Measurements from ENCODE around the gene THEM5. TPM values are rescaled to one million over a fixed set of nuclear protein-coding genes. Genes with fewer than 3 reads are reported as not detected.

The THEM5 gene
- total and polyA plus RNA-seq, 2 experiments from 2014 or later: not detected

DNA sequence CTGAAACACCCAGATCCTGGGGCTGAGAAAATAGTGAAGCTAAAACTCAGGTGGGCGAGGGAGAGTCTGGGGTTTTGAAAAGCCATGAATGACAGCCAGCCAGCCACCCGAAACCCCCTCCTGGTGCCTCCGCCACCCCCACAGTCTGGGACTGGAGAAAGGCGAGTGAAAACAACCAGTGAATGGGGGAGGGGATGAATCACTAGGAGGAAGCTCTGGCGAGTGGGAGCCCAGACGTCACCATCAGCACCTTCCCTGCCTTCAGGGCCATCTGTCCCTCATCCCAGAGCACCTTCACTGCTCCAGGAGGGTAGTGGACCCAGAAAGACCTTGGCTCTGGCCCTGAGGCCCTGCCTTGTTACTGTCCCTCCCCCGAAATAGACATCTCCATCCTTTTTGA is 31.1 kb downstream of the THEM5 start:
- TF ChIP-seq EZH2phosphoT487 (IDR thresholded peaks at IDR 0.05; ENCODE audit: insufficient read depth, low read depth) (no peak), EZH2 (IDR thresholded peaks at IDR 0.05; ENCODE audit: insufficient read depth, poor library complexity, severe bottlenecking) (no peak)
- 51 to 55% methylated on average over 7 of the region's 7 CpGs for WGBS, 2 experiments (ENCODE audit: low coverage in 1 of 2, low lambda C conversion rate in 2 of 2, missing lambda C conversion rate in 2 of 2)
- Histone ChIP-seq H3K9me3 (ENCODE audit: low read depth) (no peaks in the 10 kb centered on the region), H4K20me1 (ENCODE audit: insufficient read depth) (no peaks in the 10 kb centered on the region), H3K4me1 (ENCODE audit: insufficient read depth) (no peaks in the 10 kb centered on the region), H2AFZ (no peak overlapping the region), H3F3A (ENCODE audit: insufficient read depth) (no peaks in the 10 kb centered on the region), H3K36me3 (ENCODE audit: low read depth) (no peaks in the 10 kb centered on the region), H3K27me3 (replicated peaks; ENCODE audit: insufficient read depth) (peaks cover 6% of the 10 kb centered on the region; the same call in 1 of the 2 replicates), H3K27ac (no peak overlapping the region), H3K4me3 (no peak overlapping the region), H3K9me2 (ENCODE audit: insufficient read depth) (no peaks in the 10 kb centered on the region), H3K9ac (no peak overlapping the region), H3K4me2 (ENCODE audit: unreplicated experiment) (no peak overlapping the region), H3K79me2 (ENCODE audit: insufficient read depth) (no peaks in the 10 kb centered on the region)
- DNase-seq: no peak
- in situ Hi-C loops (cut with MboI): no loop called here

DNA sequence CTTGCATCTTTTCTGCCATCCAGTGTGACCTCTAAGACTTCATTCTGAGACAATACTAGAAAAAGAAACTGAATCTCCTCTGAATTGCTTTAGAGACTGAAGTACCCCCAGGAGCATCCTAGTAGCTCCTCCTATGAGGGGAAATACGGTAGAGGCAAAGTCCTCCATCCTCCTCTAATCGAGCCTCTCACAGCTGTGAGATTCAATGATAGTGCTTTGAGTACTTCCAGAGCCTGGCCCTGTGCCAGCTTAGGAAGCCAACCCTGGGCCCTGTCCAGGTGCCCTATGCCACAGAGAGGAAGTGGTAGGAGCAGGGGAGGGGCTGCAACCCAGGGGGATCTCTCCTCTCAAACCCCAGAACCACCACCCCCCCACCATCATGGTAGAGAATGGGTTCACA is 32.6 kb downstream of the THEM5 start:
- H4K20me1 ChIP-seq (ENCODE audit: insufficient read depth): no peaks in the 10 kb centered on the region
- no peak overlapping the region for H3K4me2 ChIP-seq (ENCODE audit: unreplicated experiment)
- H3K27me3 ChIP-seq (replicated peaks; ENCODE audit: insufficient read depth): peaks cover 6% of the 10 kb centered on the region; the same call in 1 of the 2 replicates
- no peak overlapping the region for H3K4me3 ChIP-seq
- no peak overlapping the region for H3K27ac ChIP-seq
- no peak overlapping the region for H2AFZ ChIP-seq
- H3K36me3 ChIP-seq (ENCODE audit: low read depth): no peaks in the 10 kb centered on the region
- 9 to 10% methylated on average over 2 of the region's 2 CpGs for whole genome bisulfite sequencing, 2 experiments (ENCODE audit: low coverage in 1 of 2, low lambda C conversion rate in 2 of 2, missing lambda C conversion rate in 2 of 2)
- no peaks in the 10 kb centered on the region for H3K9me3 ChIP-seq (ENCODE audit: low read depth)
- H3K9ac ChIP-seq: no peak overlapping the region
- no peak for DNase-seq
- in situ Hi-C loops (cut with MboI): no loop called here
- H3K9me2 ChIP-seq (ENCODE audit: insufficient read depth): no peaks in the 10 kb centered on the region
- no peaks in the 10 kb centered on the region for H3F3A ChIP-seq (ENCODE audit: insufficient read depth)
- TF ChIP-seq EZH2 (IDR thresholded peaks at IDR 0.05; ENCODE audit: insufficient read depth, poor library complexity, severe bottlenecking) (no peak), EZH2phosphoT487 (IDR thresholded peaks at IDR 0.05; ENCODE audit: insufficient read depth, low read depth) (no peak)
- no peaks in the 10 kb centered on the region for H3K79me2 ChIP-seq (ENCODE audit: insufficient read depth)
- no peaks in the 10 kb centered on the region for H3K4me1 ChIP-seq (ENCODE audit: insufficient read depth)

DNA sequence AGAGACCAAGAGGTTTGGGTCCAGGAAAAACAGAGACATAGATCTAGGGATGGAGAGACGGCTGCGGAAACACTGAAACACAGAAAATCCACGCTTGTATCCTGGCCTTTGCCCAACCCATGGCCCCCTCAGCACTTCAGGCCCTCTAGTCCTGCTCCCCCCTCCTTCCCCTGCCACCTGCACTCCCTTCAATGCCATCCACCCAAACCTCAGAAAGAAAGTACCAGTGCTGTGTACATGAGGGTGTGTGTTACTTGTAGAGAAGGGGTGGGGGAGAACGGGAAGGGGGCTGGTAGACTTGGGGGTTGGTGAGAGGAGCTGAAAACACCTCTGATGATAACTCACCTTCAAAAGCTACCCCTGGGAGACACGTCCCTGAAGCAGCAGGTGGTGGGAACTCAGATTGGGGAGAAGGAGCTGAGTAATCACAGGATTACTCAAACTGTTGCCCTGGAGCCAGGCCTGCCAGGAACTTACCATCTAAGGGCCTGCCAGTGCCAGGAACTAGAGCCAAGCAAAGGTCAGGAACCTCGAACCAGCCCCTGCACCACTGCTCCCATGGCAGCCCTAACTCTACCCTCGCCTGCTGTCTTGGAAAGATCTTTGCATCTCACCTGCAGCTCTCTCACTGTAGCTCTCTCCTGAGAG is 33.4 kb downstream of the THEM5 start:
- Histone ChIP-seq H3K9ac (no peak overlapping the region), H3K27me3 (replicated peaks; ENCODE audit: insufficient read depth) (peaks cover 6% of the 10 kb centered on the region; the same call in 1 of the 2 replicates), H3K9me2 (ENCODE audit: insufficient read depth) (no peaks in the 10 kb centered on the region), H3K4me1 (ENCODE audit: insufficient read depth) (no peaks in the 10 kb centered on the region), H3F3A (ENCODE audit: insufficient read depth) (no peaks in the 10 kb centered on the region), H3K27ac (no peak overlapping the region), H3K79me2 (ENCODE audit: insufficient read depth) (no peaks in the 10 kb centered on the region), H3K4me3 (no peak overlapping the region), H2AFZ (no peak overlapping the region), H3K9me3 (ENCODE audit: low read depth) (no peaks in the 10 kb centered on the region), H3K36me3 (ENCODE audit: low read depth) (no peaks in the 10 kb centered on the region), H3K4me2 (ENCODE audit: unreplicated experiment) (no peak overlapping the region), H4K20me1 (ENCODE audit: insufficient read depth) (no peaks in the 10 kb centered on the region)
- in situ Hi-C loops (cut with MboI): no loop called here
- TF ChIP-seq EZH2 (IDR thresholded peaks at IDR 0.05; ENCODE audit: insufficient read depth, poor library complexity, severe bottlenecking) (no peak), EZH2phosphoT487 (IDR thresholded peaks at IDR 0.05; ENCODE audit: insufficient read depth, low read depth) (no peak)
- peak; percentile 54 for DNase-seq
- WGBS, 2 experiments (ENCODE audit: low coverage in 1 of 2, low lambda C conversion rate in 2 of 2, missing lambda C conversion rate in 2 of 2): 42 to 52% methylated on average over 5 to 7 of the region's 7 CpGs

DNA sequence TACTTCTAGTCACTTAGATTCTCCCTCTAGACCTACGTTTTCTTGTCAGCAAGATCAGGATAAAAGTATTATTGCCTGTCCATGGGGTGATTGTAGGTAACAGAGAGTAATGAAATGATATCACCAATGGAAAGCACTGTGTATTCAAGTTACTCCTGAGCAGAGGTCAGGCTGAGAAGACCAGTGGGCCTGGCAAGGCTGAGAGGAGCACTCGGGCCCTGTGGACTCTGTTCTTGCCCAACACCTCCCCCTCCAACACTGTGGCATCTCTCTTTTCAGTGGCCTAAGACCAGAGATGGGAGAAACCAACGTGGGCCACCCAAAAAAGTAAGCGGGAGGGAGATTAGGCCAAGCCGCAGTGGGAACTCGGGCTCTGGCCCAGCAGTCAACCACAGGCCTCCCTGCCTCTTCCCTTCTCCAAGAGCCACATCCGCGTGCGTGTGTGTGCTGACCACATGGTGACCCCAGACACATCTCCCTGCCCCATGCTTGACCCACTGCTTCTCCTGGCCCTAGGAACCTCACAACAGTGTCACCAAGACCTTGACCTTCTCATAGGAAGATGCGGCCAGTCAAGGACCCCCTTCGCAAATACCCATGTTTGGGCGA is 34.2 kb downstream of the THEM5 start:
- no peaks in the 10 kb centered on the region for H3F3A ChIP-seq (ENCODE audit: insufficient read depth)
- 60 to 66% methylated on average over 12 of the region's 12 CpGs for WGBS, 2 experiments (ENCODE audit: low coverage in 1 of 2, low lambda C conversion rate in 2 of 2, missing lambda C conversion rate in 2 of 2)
- TF ChIP-seq EZH2 (IDR thresholded peaks at IDR 0.05; ENCODE audit: insufficient read depth, poor library complexity, severe bottlenecking) (no peak), EZH2phosphoT487 (IDR thresholded peaks at IDR 0.05; ENCODE audit: insufficient read depth, low read depth) (no peak)
- no peaks in the 10 kb centered on the region for H3K79me2 ChIP-seq (ENCODE audit: insufficient read depth)
- H3K4me1 ChIP-seq (ENCODE audit: insufficient read depth): no peaks in the 10 kb centered on the region
- no peak overlapping the region for H3K4me2 ChIP-seq (ENCODE audit: unreplicated experiment)
- no peak overlapping the region for H3K4me3 ChIP-seq
- DNase-seq: no peak
- H4K20me1 ChIP-seq (ENCODE audit: insufficient read depth): no peaks in the 10 kb centered on the region
- H3K9me2 ChIP-seq (ENCODE audit: insufficient read depth): no peaks in the 10 kb centered on the region
- H3K36me3 ChIP-seq (ENCODE audit: low read depth): no peaks in the 10 kb centered on the region
- H2AFZ ChIP-seq: no peak overlapping the region
- H3K9me3 ChIP-seq (ENCODE audit: low read depth): no peaks in the 10 kb centered on the region
- in situ Hi-C loops (cut with MboI): no loop called here
- H3K27me3 ChIP-seq (replicated peaks; ENCODE audit: insufficient read depth): peaks cover 6% of the 10 kb centered on the region; the same call in 1 of the 2 replicates
- H3K27ac ChIP-seq: no peak overlapping the region
- H3K9ac ChIP-seq: no peak overlapping the region
